ENCODE measurements around the gene CNGA3.
"Not testable (repeated sequence)": the region's sequence is repeated elsewhere in the genome, so short reads cannot be mapped to it uniquely, and the experiment has no call there.

Gene CNGA3

DNA sequence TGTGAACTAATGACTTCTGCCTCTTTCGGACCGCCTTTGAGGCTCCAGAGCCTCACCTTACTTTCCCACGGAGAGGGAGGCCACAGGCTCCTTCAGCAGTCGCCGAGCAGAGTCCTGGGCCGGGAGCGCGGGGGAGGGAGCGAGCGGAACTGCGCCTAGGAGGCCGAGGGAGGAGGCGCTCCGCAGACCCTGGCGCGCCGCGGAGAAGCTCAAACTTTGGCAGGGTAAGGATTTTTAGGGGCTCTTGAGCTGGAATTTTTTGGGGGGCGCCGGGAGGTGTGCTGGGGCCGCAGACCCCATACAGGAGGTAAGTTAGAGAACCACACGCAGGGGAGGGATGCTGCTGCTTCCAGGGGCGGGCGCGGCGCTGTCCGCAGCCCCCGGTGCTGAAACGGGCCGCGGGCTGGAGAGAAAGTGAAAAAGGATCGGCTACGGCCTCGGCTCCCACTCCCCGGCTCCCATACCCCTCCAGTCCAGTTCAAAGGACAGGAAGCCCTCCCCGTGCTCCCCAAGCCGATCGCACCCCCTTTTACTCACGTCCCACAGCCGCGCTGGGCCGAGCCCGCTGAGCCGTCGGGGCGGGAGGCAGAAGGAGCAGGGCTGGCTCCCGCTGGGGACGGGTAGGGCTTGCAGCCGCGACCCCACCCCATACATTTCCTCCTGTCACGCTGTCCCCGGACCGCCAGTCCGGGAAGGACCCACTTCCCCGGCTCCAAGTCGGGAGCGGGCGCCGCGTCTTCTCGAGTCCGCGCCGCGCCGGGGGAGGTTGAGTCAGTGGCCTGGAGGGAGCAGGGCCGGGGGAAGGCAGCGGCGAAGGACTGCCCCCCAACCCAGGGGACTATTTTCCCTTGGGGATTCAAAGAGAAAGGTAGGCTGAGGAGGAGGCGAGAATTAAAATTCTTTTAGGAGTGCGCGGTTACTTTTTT, at the start of gene CNGA3:
TSS of gene CNGA3 (plus strand) at position 146 of the 926 bp plus-strand sequence. CDS start 23,520 bp downstream, outside the sequence.
- DNase-seq: peak; percentile 48

DNA sequence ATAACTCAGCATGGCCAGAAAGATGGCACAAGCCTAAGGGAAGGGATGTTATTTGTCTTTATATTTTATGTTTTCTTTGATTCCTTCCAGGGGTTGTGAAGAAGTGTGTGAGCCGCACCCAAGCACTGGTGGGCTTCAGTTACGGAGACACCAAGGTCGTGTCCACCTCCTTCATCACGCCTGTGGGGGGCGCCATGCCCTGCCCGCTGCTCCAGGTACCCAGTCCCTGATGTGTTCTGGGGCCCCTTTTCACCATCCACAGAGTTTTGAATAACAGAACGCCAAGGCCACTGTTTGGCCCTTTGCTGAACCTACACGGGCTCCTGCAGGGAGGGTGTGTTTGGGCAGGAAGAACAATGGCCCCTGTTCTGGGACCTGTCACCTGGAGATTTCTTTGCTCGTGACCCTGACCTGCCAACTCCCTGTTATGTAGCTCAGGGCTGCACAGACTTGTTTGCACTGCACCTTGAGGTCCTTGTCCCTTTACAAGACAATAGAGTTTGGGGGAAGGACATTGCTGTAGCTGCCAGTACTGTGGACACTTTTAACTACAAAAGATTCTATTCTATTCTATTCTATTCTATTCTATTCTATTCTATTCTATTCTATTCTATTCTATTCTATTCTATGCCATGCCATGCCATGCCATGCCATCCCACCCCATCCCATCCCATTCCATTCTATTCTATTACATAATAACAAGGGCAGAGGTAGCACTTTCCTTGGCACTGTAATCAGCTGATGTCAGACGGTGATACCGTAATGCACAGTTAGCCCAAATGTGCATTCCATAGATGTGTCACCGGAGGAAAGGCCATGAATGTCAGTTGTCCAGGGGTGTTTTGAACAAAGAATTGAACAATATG, 48.2 kb upstream of the CNGA3 start:
- no peak for DNase-seq

GRCh38 chr2:98298683-98299164, 47.5 kb upstream of the CNGA3 start:
- DNase-seq: no peak

DNA sequence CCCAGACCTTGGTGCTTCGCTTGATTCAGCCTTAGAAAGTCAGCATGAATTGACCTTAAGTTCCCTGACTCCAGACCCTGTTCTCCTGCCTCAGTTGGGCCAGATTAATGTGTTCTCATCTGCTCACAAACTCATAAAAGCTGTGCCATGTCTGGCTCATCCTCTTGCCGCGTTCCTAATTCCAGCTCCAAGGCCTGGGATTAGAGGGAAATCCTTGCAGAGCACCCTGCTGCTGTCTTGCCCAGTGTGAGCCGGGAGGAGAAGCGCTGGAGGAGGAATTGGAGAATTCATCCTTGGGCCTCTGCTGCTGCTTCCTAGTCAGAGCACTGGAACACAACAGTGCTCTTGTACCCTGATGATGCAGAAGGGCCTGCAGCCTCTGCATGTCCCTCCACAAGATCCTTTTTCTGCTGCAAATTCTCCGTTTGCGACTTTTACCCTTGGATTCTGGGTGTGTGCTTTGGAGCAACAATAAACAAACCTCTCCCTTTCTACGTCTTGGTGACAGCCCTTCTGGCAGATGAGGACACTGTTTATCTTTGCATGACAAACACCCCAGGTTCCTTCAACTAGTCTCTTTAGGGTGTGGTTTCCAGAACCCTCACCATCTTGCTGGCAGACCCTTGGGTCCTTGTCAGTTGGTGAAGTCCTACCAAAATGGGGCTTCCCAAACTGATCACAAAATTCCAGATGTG, 46.9 kb upstream of the CNGA3 start:
- DNase-seq: no peak

DNA sequence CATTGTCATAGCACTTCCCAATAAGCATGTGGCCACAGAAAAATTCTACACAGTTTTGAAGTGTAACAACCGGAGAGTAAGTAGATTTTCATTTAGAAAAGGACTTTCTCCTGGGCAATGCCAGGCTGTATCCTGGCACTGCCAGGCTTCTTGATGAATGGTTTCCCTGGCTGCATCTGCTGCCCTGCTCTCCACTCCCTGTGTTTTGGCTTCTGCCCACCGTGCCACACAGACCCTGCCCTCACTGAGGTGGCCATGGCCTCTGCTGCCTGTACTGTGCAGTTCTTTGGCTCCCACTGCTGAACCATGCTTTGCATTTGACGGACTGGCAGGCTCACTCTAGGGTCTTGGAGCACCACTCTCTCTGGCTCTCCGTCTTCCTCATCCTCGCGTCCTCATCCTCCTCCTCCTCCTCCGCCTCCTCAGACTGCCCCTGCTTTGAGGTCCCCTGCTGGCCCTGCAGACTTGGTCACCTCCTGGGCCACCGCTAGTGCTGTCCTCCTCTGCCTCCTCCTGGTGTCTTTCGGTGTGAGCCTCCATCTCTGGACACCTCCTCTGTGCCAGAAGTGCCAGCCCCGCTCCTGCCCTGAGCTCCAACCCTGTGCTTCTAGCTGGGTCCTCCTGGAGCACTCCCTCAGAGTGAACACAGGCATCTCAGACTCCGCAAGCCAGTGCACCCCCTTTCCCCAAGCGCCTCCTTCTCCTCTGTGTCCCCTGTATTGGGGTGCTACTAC, 45.9 kb upstream of the CNGA3 start:
- no peak for DNase-seq

GRCh38 chr2:98301469-98301868, 44.8 kb upstream of the CNGA3 start:
- no peak for DNase-seq

DNA sequence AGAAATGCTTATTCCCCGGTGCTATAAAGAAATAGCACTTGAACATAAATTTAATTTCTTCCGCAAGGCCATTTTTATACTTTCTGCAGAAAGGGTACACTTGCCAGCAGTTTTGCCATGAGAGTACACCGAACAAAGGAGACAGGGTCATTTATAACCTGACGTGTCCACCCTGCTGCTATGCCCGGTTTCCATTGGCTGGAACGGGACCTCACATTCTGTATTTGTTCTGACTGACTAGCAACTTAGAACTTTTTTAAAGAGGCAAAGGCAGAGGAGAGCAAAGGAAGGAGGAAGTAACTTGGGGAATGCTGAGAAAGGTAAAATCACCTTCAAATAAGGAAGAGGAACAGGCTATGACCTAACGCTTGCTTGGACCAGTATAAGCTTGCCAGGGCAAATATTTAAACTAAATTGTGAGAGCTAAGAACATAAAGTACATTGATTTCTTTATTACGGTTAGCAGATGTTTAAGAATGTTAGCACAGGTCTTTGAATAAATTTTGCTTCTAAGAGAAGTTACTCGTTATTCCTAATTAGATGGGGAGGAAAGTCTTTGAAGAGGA, 39.0 kb upstream of the CNGA3 start:
- DNase-seq: not testable (repeated sequence)

DNA sequence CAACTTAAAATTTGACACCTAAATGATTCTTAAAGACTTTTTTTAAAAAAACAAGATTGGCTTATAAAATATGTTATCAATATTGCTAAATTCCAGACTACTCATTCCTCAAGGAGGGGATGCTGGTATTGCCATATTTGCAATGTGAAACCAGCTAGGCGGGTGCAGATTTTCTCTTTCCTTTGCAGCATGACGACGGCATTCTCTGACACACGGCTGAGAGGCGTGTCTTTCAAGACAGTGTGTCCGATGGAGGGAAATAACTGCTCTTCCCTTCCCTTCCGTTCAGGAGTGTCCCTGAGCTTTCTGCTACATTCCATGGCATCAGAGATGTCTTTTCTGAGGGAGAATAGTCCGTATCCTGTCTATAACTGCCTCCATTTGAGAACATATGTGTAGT, 38.2 kb upstream of the CNGA3 start:
- DNase-seq: no peak

- no peak for DNase-seq
Observed at GRCh38 chr2:98308532-98308931, 37.7 kb upstream of the CNGA3 start.

- no peak for DNase-seq
Observed at GRCh38 chr2:98309580-98309979, 36.7 kb upstream of the CNGA3 start.

DNA sequence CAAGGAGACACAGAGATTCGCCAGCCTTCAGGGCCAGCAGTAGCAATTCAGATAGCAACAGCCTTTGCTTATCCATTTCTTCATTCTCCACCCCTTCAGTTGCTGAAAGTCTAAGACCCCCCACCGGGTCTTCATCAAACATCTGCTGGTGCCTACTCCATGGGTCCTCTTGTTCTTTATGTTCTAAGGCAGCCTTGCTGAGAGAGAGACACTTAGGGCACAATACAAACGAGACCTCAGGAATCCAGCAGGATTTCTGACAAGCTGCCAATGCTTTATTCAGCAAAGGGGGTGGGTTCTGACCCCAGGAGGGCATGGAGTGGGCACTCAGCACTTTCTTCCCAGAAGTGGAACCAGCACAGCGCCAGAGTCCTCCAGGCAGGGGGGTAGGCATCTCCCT, 36.2 kb upstream of the CNGA3 start:
- no peak for DNase-seq

GRCh38 chr2:98311090-98311489, 35.2 kb upstream of the CNGA3 start:
- DNase-seq: no peak

- DNase-seq: no peak
Observed at GRCh38 chr2:98311771-98312545, 34.3 kb upstream of the CNGA3 start.

DNA sequence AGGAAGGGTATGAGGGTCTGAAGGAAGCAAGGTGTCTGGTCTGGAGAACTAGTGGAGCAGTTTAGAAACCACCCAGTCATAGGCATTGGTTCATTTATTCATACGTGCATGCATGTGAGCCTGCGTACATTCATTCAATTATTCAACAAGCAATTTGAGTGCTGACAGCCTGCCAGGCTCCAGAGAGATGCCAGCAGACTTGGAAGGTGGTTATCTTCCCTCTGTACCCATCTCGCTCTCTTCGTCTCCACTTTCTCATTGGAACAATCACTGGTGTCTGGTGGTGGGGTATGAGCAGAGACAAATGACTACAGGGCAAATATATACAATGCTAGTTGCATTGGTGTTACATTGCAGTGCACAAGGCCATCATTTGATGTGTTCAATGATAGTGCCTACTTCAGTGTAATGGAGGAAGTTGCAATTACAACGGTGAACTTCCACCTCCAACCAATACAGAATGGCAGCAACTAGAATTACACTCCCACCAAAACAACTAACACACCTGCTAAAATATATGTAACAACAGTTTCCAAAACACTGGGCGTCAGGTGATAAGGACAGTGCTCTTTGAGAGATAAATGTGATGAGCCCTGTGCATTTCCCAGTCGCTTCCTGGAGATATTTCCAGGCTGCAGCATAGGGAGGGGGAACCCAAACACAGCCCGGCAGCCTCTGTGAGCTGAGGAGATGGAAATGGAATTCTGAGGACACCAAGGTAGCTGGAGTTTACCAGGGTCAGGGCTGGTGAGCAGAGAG, 32.6 kb upstream of the CNGA3 start:
- DNase-seq: no peak

DNA sequence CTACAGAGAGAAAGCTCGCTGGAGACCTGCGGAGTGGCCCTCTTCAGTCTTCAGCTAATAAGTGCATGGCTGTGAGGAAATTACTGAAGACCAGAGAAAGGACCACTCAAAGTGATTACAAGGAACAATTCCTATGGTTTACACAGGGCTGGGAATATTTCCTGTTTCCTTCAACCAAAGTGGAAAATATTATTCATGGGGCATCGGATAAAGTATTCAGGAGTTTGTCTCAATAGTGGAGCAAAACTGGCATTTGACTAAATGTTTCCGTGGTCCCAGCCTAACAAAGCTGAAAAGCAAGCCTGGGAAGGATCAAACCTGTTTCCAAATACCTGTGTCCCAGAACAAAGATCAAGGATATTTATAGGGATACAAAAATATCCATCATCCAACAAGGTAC, 32.0 kb upstream of the CNGA3 start:
- DNase-seq: no peak

GRCh38 chr2:98315957-98316356, 30.3 kb upstream of the CNGA3 start:
- no peak for DNase-seq

- DNase-seq: no peak
Observed at GRCh38 chr2:98317214-98317613, 29.0 kb upstream of the CNGA3 start.

GRCh38 chr2:98320171-98320570, 26.1 kb upstream of the CNGA3 start:
- DNase-seq: not testable (repeated sequence)

DNA sequence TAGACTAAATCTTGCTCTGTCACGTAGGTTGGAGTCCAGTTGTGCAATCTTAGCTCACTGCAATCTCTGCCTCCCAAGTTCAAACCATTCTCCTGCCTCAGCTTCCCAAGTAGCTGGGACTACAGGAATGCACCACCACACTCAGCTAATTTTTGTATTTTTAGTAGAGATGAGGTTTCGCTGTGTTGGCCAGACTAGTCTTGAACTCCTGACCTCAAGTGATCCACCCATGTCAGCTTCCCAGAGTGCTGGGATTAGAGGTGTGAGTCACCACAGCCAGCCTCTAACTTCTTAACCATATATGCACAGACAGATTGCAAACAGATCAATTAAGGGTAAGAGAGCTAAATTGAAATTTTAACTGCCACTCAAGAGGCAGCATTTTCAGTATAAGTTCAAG, 22.1 kb upstream of the CNGA3 start:
- DNase-seq: no peak

DNA sequence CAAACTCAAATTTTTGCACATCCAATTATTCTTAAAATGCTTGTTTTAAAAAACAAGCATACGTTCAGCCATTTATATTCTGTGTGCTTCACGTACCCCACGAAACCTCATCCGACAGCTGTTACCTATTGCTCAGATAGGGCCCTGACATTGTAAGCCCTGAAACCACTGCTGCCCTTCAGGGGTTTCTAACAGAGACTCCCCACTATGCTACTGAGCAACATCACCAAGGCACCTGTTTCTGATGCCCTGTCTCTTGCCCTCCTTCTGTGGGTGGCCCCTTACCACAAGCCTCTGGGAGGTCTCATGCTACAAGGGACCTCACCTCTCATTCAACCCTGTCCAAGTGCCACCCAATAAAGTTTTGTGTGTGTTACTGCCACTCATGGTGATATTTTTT, 18.5 kb upstream of the CNGA3 start:
- no peak for DNase-seq

Data from hematopoietic multipotent progenitor cell treated with erythropoietin and hydrocortisone succinate and interleukin-3 and kit ligand, for 4 days (in vitro differentiated cells).